NT2/D1 (cell line): ENCODE results near the gene LBP.

Source experiments
- DNase-seq: peaks from one replicate; pipeline ENCODE4 v3.0.0-alpha.2; 2011; ENCODE audit warnings: low read depth, low spot score
- H3K27me3 ChIP-seq: 2 replicates; pipeline ENCODE4 v1.6.0; 2011; ENCODE audit warnings: mild to moderate bottlenecking; ENCODE audit not compliant: insufficient read length, insufficient read depth
- H3K36me3 ChIP-seq: 2 replicates; pipeline ENCODE4 v1.6.1; 2011; ENCODE audit warnings: mild to moderate bottlenecking, low read length, mixed read lengths; ENCODE audit not compliant: insufficient read depth, insufficient read length
- H3K4me1 ChIP-seq: 2 replicates; pipeline ENCODE4 v1.5.1; 2011; ENCODE audit not compliant: insufficient read depth, insufficient read length
- H3K4me3 ChIP-seq: 2 replicates; pipeline ENCODE4 v1.5.1; 2011; ENCODE audit warnings: low read depth; ENCODE audit not compliant: insufficient read length
- H3K9ac ChIP-seq: 2 replicates; pipeline ENCODE4 v1.6.0; 2011; ENCODE audit warnings: low read depth; ENCODE audit not compliant: insufficient read length
- H3K9me3 ChIP-seq: 2 replicates; pipeline ENCODE4 v1.5.1; 2011; ENCODE audit warnings: mild to moderate bottlenecking, low read length; ENCODE audit not compliant: insufficient read depth
- SUZ12 ChIP-seq: IDR thresholded peaks from 2 replicates; pipeline ENCODE4 v1.6.1; 2011; ENCODE audit not compliant: insufficient read length, insufficient read depth; ENCODE audit errors: extremely low read depth
- YY1 ChIP-seq: IDR thresholded peaks from 2 replicates; pipeline ENCODE4 v1.6.1; 2011; ENCODE audit not compliant: insufficient read length, insufficient read depth
- ZNF274 ChIP-seq: IDR thresholded peaks from 2 replicates; pipeline ENCODE4 v1.6.1; 2011; ENCODE audit warnings: mild to moderate bottlenecking, low read depth, low read length

LBP gene

DNA sequence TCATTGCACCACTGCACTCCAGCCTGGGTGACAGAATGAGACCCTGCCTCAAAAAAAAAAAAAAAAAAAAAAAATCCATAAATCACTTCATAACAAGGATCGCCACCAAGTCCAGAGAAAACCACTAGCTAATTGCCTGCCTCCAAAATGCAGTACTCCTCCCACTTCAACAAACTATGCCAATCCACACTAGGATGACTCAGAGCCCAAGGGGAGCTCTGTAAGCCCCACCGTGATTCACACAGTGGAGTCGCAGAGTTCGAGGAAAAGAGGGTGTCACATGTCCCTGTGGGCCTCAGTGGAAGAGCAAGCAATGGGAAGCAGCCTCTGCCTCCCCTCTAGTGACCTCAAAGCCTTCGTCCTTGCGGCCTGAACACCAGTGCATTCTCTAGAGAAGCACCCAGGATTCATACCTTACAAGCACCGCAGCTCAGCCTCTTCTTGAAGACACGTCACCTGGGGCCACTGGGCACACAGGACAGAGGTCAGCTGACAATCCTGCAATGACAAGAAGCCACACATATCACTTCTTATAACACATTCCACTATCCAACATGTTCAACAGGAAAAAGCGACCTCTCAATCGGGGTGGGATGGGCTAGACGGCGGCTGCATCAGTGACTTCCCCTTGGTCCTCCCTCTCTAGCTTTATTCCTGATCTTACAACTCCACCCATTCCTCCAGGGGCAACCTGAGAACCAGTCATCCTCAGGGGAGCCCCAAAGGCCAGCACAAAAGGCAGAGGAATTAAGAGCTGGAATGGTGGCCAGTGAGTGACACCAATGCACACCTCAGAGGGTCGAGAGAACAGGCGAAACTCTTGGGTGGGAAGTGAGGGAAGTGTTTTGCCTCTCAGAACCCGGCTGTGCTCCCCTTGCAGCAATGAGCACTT lies 80.0 kb downstream of the LBP start:
- H3K9me3 ChIP-seq, result no peaks in the 10 kb centered on the region
- no peak overlapping the region for H3K9ac ChIP-seq
- H3K36me3 ChIP-seq, result peaks cover 98% of the 10 kb centered on the region
- no peak overlapping the region for H3K4me3 ChIP-seq
- no peaks in the 10 kb centered on the region for H3K27me3 ChIP-seq
- peaks cover 17% of the 10 kb centered on the region for H3K4me1 ChIP-seq
- TF ChIP-seq SUZ12 (no peak), ZNF274 (no peak), YY1 (no peak)
- no peak for DNase-seq
